Measurements from ENCODE around the gene PMIS2.

Gene PMIS2

DNA sequence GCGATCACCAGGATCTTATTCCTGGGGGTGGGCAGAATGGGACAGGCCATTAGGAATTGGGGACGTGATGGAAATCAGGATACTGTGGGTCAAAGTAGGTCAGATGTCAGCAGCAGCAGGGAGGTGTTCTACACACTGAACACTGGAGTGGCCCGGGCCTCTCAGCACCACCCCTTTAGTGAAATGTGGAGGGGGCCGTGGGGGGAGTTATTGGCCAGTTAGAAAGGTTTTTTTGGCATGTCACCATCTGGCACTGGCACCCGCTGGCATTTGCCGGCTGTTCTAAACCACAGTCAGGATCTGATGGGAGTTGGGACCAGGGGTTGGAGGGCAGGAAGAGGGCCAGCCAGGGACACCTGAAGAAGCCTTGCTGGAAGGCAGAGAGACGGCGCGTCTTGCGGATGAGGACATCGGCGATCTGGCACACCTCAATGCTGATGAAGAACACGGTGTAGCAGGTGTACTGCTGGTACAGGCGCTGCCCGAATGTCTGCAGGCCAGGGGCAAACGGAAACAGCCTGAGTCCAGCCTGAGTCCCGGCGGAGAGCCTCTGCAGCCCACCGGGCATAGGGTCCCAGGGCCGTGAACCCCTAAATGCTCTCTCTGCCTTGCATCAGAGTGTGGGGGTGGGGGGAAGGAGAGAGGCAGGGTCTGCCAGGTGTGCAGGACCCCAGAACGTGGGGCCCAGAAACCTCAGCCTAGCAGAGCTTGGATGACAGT, 34.7 kb upstream of the PMIS2 start:
- Mint-ChIP-seq H3K27ac (no peak overlapping the region), H3K4me3 (no peak overlapping the region), H3K4me1 (ENCODE audit: low read depth) (peaks cover 28% of the 10 kb centered on the region), H3K36me3 (ENCODE audit: low read depth) (peaks cover 47% of the 10 kb centered on the region), H3K9me3 (no peaks in the 10 kb centered on the region), H3K27me3 (no peaks in the 10 kb centered on the region)
- DNase-seq = no peak

DNA sequence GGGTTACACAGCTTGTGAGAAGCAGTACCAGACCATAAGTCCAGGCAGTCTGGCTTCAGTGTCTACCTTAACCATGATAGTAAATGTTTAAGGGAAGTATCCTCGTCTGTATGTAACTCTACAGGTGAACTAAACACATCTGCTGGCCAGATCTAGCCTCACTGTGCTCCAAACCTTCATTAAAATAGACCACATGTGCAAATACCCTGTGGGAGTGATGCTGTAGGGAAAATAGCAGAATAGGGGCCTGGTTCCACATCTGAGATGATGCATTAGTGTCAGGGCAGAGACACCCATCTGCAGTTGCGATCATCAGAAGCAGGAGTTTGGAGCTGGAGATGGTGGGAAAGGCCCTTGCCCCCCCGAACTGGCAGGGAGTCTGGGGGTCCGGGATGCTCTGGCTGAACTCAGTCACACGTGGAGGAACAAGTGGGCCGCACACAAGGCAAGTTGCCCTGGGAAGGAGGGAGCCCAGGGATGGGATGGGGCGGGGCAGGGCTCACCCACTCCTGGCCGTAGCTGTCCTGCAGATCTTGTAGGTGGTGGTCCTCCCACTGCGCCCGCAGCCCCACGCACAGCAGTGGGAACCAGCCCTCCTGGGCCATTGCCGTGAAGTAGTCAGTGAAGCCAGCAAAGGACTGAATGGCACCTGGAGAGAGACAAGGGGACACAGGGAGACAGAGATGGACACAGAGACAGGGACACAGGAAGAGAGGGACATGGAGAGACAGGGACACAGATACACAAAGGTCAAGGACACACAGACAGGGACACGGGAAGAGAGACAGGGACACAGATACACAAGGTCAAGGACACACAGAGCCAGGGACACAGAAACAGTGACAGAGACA, 33.2 kb upstream of the PMIS2 start:
- H3K27ac Mint-ChIP-seq = no peak overlapping the region
- peaks cover 16% of the 10 kb centered on the region for H3K4me1 Mint-ChIP-seq (ENCODE audit: low read depth)
- no peaks in the 10 kb centered on the region for H3K9me3 Mint-ChIP-seq
- H3K27me3 Mint-ChIP-seq = peaks cover 5% of the 10 kb centered on the region
- no peak for DNase-seq
- peaks cover 32% of the 10 kb centered on the region for H3K36me3 Mint-ChIP-seq (ENCODE audit: low read depth)
- no peak overlapping the region for H3K4me3 Mint-ChIP-seq

DNA sequence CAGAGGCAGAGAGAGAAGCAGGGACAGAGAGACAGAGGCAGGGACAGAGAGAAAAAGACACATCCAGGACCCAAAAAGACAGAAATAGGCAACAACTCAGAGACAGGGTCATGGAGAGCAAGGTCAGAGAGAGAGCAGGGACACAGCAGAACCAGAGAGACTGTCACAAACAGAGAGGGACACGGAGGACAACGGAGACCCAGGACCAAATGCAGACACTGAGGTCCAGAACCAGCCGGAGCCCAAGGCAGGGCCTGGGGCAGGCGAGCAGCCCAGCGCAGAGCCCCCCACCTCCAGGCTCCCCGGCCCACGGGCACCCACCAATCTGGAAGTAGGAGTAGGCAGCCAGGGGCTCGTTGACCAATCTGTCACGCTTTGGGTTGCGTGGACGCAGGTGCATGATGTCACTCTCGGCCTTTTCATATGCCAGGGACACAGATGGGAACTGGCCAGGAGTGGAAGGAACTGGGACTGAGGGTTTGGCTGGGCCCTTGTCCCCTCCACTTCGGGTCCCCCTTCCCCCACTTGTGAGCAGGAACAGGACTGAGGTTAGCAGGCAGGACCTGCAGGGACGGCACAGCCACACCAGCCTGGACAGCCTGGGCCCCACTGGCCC, 32.5 kb upstream of the PMIS2 start:
- peaks cover 25% of the 10 kb centered on the region for H3K36me3 Mint-ChIP-seq (ENCODE audit: low read depth)
- no peak for DNase-seq
- peaks cover 9% of the 10 kb centered on the region for H3K27me3 Mint-ChIP-seq
- H3K9me3 Mint-ChIP-seq = no peaks in the 10 kb centered on the region
- no peak overlapping the region for H3K4me3 Mint-ChIP-seq
- H3K4me1 Mint-ChIP-seq (ENCODE audit: low read depth) = peaks cover 13% of the 10 kb centered on the region
- no peak overlapping the region for H3K27ac Mint-ChIP-seq

DNA sequence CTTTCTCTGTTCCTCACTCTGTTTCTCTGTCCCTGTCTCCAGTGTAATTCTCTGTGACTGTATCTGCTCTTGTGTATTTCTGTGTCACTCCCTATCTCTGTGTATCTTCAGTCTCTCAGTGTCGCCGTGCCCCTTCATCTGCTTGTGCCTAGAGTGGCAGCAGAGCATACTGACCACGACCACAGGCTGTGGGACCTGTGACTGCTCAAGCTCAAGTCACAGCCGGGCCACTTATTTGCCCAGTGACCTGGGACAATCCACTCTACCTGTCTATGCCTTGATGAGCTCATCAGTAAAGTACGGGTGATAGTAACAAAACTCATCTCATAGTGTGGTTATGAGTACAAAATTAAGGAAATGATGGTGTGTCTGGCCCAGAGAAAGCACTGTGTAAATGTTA, 31.9 kb upstream of the PMIS2 start:
- Mint-ChIP-seq H3K9me3 (no peaks in the 10 kb centered on the region), H3K27me3 (peaks cover 14% of the 10 kb centered on the region), H3K27ac (no peak overlapping the region), H3K4me3 (no peak overlapping the region), H3K36me3 (ENCODE audit: low read depth) (peaks cover 20% of the 10 kb centered on the region), H3K4me1 (ENCODE audit: low read depth) (peaks cover 12% of the 10 kb centered on the region)
- DNase-seq = no peak

DNA sequence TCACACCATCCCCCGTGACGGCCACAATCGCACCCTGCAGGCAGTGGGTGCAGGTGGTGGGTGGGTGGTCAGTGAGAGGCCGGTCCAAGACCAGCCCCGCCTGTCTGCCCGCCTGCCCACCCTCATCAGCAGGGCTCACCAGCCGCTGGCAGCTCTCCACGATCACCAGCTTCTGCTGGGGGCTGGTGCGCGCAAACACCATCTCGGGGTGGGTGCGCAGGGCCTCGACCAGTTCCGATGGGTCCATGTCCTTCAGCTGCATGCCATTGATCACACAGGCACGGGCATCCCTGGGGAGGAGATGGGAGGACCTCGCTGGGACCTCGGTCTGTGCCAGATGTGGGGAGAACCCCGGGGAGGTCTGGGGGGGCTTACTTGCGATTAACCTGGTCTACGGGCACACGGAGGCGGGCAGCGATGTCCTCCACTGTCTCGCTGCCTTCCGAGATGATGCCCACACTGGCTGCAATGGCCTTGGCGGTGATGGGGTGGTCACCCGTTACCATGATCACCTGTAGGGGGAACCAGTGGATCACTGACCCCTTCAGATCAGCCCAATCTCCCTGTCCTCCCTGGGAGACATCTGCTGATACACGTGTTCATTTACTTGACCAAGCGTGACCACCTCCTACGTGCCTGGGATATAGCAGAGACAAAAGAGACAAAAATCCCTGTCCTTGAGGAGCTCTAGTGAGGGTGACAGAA, 30.5 kb upstream of the PMIS2 start:
- Mint-ChIP-seq H3K4me1 (ENCODE audit: low read depth) (peaks cover 10% of the 10 kb centered on the region), H3K27ac (no peak overlapping the region), H3K36me3 (ENCODE audit: low read depth) (peaks cover 10% of the 10 kb centered on the region), H3K27me3 (peaks cover 28% of the 10 kb centered on the region), H3K4me3 (no peak overlapping the region), H3K9me3 (no peaks in the 10 kb centered on the region)
- no peak for DNase-seq

DNA sequence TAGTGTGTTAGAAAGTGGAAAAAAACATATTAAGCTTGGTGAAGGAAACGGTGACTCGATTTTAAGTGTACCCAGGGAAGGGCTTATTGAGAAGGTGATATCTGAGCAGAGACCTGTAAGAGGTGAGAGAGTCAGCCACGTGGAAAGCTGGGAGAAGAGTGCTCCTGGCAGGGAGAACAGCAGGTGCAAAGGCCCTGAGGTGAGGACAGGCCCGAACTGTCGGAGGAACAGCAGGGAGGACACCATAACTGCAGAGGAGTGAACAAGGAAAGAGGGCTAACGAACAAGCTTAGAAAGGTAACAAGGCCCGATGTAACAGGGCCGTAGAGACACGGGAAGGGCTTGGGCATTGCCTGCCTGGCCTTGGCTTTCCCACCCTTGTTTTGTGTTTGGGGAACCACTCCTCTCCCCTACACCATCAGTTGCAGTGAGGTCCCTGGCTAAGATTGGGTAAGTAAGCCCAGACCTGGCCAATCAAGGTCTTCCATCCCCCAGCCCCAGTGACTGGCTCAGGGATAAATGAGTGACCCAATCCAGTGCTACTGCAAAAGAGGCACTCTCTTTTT, 29.9 kb upstream of the PMIS2 start:
- Mint-ChIP-seq H3K4me1 (ENCODE audit: low read depth) (peaks cover 10% of the 10 kb centered on the region), H3K27ac (no peak overlapping the region), H3K9me3 (no peaks in the 10 kb centered on the region), H3K36me3 (ENCODE audit: low read depth) (peaks cover 3% of the 10 kb centered on the region), H3K27me3 (peaks cover 35% of the 10 kb centered on the region), H3K4me3 (no peak overlapping the region)
- no peak for DNase-seq

DNA sequence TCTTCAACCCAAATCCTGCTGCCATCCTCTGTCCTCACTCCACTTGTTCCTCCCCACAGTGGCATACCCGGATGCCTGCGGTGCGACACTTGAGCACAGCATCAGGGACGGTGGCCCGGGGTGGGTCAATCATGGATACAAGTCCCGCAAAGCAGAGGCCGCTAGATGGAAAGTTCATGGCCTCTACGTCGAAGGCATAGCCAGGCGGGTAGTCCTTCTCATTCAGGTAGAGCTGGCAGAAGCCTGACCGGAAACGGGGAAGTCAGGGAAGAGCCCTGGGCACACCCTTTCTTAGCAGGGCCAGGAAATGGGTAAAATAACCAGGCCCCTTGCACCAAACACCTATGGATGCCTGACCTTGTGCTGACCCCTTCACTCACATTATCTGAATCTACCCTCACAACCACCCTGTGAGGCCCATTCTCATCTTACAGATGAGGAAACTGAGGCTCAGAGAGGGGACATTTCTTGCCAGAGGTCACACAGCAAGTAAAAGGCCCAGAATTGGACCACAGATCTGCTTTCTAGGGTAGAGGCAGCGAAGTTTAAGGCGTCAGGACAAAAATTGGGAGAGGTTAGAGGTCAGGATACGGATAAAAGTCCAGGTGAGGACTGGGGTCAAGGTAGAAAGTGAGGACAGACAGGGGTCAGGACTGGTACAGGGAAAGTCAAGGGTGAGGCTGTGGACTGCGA, 29.0 kb upstream of the PMIS2 start:
- H3K36me3 Mint-ChIP-seq (ENCODE audit: low read depth) = no peaks in the 10 kb centered on the region
- peaks cover 10% of the 10 kb centered on the region for H3K4me1 Mint-ChIP-seq (ENCODE audit: low read depth)
- peak overlapping the region; percentile 18 for H3K4me3 Mint-ChIP-seq
- H3K27ac Mint-ChIP-seq = no peak overlapping the region
- peaks cover 42% of the 10 kb centered on the region for H3K27me3 Mint-ChIP-seq
- no peak for DNase-seq
- no peaks in the 10 kb centered on the region for H3K9me3 Mint-ChIP-seq

DNA sequence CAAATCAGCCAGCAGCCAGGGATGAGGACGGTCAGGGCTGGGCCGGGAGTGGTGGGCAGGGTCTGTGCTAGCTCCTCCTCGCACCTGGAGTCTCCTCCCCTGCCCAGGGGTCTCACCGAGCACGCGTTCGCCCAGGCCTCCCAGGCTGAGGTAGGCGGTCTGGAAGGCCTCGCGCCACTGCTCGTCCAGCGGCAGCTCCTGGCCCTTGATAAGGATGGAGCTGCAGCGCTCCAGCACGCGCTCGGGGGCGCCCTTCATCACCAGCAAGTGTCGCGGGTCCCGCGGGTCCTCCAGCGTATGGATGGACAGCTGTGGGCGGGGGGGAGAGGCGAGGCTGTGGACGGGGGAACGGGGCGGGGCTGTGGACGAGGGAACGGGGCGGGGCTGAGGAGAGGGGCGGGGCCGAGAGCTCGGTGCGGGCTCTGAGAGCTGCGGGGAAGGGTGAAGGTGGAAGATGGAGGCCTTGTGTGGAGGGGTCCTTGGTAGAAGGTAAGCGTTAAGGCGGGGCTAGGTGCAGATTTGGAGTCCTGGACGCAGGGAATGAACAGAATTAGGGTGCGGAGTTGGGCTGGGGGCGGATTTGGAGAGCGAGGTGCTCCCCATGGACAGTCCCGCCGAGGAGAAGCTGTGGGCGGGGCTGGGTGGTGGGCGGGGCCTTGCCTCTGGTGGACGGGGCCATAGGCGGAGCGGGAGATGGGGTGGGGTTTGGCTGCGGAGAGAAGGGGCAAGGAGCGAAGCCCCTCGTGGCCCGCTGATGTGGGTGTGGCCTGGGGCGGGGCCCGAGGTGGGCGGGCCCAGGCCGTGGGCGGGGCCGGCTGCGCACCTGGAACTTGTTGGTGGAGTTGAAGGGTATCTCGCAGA, 28.2 kb upstream of the PMIS2 start:
- peak; percentile 76 for DNase-seq
- Mint-ChIP-seq H3K27ac (no peak overlapping the region), H3K27me3 (peaks cover 49% of the 10 kb centered on the region)

DNA sequence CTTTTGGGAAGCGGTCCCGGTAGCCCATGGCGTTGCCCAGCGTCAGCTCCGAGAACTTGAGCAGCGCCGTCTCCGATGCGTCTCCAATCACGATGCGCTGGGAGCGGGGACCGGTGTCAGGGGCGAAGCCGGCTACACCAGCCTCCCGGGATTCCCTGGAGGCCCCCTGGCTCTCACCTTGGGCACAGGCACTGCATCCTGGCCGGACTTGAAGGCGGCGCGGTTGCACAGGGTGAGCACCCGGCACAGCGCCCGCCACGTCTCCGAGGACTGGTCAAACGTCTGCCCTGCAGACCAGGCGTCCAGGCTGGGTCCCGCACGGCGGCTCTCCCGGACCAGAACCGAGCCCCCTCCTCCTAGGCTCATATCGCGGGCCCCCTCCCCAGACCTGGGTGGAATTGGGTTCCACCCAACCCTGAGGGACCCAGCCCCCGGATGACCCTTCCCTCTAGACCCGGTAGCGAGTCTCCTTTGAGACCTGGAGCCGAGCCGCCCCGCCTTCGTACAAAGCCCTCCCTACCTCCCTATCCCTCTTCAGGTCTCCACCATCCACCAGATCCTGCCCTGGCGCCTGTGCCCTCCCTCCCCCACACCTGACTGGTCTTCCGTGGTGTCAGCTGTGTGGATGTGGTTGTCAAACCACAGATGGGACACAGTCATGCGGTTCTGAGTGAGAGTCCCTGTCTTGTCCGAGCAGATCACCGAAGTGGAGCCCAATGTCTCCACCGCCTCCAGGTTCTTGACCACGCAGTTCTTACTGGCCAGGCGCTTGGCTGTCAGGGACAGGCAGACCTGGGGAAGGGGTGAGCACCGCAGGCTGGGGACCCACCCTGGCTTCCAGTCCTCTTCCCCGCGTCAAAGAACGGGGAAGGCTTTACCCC, 27.3 kb upstream of the PMIS2 start:
- peak; percentile 28 for DNase-seq
- Mint-ChIP-seq H3K27me3 (peaks cover 56% of the 10 kb centered on the region), H3K27ac (no peak overlapping the region), H3K36me3 (ENCODE audit: low read depth) (no peaks in the 10 kb centered on the region), H3K9me3 (no peaks in the 10 kb centered on the region), H3K4me3 (no peak overlapping the region), H3K4me1 (ENCODE audit: low read depth) (peaks cover 10% of the 10 kb centered on the region)

More for the DNA sequence above, 28.2 kb upstream of the PMIS2 start:
- Mint-ChIP-seq H3K4me3 (peak overlapping the region; percentile 66), H3K9me3 (no peaks in the 10 kb centered on the region), H3K4me1 (ENCODE audit: low read depth) (peaks cover 10% of the 10 kb centered on the region), H3K36me3 (ENCODE audit: low read depth) (no peaks in the 10 kb centered on the region)

DNA sequence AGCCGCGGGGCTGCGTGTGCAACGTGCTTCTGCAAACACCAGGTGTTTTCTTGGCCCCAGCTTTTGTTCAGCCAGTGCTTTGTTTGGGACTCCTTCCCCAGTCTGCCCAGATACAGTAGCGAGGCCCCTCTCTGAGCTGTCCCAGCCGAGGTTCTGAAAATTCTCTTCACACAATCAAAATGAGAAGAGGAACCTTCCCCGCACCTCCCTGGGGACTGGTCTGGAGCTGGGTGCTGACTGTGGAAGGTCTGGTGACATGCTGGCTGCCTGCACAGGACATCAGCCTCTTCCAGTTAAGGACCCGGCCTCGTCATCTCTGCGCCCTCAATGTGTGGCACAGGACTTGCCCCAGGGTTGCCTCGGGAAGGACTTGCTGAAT, 26.7 kb upstream of the PMIS2 start:
- peaks cover 60% of the 10 kb centered on the region for H3K27me3 Mint-ChIP-seq
- H3K4me3 Mint-ChIP-seq = no peak overlapping the region
- no peak overlapping the region for H3K27ac Mint-ChIP-seq
- no peaks in the 10 kb centered on the region for H3K36me3 Mint-ChIP-seq (ENCODE audit: low read depth)
- H3K4me1 Mint-ChIP-seq (ENCODE audit: low read depth) = peaks cover 10% of the 10 kb centered on the region
- no peaks in the 10 kb centered on the region for H3K9me3 Mint-ChIP-seq
- DNase-seq = peak; percentile 28

DNA sequence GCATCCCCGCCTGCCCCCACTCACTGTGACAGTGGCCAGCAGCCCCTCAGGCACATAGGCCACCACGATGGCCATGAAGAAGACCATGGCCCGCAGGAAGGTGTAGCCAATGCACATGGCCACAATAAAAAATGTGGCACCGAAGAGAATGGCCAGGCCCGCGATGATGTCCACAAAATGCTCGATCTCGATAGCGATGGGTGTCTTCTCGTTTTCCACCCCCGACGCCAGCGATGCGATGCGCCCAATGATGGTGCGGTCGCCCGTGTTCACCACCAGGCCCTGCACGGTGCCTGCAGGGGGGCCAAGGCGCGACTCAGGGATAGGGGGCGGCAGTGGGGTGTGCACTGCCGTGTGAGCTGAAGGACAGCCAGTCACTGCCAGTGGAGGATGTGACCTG, 26.2 kb upstream of the PMIS2 start:
- no peaks in the 10 kb centered on the region for H3K9me3 Mint-ChIP-seq
- H3K4me1 Mint-ChIP-seq (ENCODE audit: low read depth) = peaks cover 10% of the 10 kb centered on the region
- H3K4me3 Mint-ChIP-seq = no peak overlapping the region
- DNase-seq = peak; percentile 13
- H3K27ac Mint-ChIP-seq = no peak overlapping the region
- H3K36me3 Mint-ChIP-seq (ENCODE audit: low read depth) = no peaks in the 10 kb centered on the region
- H3K27me3 Mint-ChIP-seq = peaks cover 65% of the 10 kb centered on the region

DNA sequence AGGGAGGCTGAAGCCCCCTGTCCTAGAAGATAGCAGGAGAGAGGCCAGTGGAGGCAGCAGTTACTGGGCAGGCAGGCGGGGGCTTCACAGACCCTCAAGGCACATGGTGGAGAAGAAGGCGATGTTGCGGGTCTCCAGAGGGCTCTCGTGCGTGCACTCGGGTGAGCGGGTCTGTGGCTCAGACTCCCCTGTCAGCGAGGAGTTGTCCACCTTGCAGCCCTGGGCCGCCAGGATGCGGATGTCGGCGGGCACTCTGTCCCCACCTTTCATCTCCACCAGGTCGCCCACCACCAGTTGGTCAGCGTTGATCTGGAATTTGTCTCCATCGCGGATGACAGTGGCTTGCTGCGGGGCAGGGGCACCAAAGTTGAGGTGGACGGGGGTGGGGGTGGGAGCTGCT, 25.7 kb upstream of the PMIS2 start:
- Mint-ChIP-seq H3K36me3 (ENCODE audit: low read depth) (no peaks in the 10 kb centered on the region), H3K4me3 (no peak overlapping the region), H3K27me3 (peaks cover 69% of the 10 kb centered on the region), H3K4me1 (ENCODE audit: low read depth) (peaks cover 10% of the 10 kb centered on the region), H3K27ac (no peak overlapping the region), H3K9me3 (no peaks in the 10 kb centered on the region)
- DNase-seq = peak; percentile 15

Data from activated T-cell treated with anti-CD3 and anti-CD28 coated beads, Interleukin-2, amount 50 U/mL, for 24 hours (primary cell).